ENCODE data around the gene CHID1. TPM values are rescaled to one million over a fixed set of nuclear protein-coding genes. Genes with fewer than 3 reads are reported as not detected.
A peak's percentile ranks its signal among the peaks of the same experiment; 100 is the strongest.

The CHID1 gene
- total RNA-seq, 6 donors from 2014 or later, result 34.6 to 144 (median 59.1) TPM

DNA sequence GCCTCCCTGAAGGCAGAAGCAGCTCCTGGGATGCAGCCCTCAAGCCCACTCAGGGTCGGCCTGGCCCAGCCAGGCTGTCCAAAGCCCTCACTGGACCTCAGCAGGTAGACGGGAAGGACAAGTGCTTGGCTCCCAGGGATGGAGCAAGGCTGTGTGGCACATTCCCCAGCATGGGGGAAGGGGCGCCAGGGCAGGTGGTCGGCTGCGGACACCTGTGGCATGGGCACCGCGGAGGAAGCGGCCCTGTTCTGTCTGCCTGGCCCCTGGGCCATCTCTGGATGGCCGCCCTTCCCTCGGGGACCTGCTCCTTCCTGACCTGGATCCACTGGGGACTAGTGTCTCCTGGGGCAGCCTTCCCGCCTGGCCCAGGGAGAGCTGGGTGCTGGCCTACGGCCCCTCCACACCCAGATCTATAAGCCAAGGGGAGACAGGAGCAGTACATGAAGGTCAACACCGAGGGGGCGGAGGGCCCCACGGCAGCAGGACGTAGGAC is 26.0 kb downstream of the CHID1 start:
- peak in 1 of 2 donors; percentile 77 for DNase-seq
- ATAC-seq (ENCODE audit: low FRiP score in 2 of 2), result no peak
- H3K27me3 ChIP-seq, result no peaks in the 10 kb centered on the region
- TF ChIP-seq, protein P1, sequence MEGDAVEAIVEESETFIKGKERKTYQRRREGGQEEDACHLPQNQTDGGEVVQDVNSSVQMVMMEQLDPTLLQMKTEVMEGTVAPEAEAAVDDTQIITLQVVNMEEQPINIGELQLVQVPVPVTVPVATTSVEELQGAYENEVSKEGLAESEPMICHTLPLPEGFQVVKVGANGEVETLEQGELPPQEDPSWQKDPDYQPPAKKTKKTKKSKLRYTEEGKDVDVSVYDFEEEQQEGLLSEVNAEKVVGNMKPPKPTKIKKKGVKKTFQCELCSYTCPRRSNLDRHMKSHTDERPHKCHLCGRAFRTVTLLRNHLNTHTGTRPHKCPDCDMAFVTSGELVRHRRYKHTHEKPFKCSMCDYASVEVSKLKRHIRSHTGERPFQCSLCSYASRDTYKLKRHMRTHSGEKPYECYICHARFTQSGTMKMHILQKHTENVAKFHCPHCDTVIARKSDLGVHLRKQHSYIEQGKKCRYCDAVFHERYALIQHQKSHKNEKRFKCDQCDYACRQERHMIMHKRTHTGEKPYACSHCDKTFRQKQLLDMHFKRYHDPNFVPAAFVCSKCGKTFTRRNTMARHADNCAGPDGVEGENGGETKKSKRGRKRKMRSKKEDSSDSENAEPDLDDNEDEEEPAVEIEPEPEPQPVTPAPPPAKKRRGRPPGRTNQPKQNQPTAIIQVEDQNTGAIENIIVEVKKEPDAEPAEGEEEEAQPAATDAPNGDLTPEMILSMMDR (IDR thresholded peaks at IDR 0.05), result no peak
- no peak for TF ChIP-seq POLR2AphosphoS5 (IDR thresholded peaks at IDR 0.05)
- TF ChIP-seq POLR2A (IDR thresholded peaks at IDR 0.05), result no peak
- H3K9me3 ChIP-seq, result no peaks in the 10 kb centered on the region
- no peaks in the 10 kb centered on the region for H3K4me1 ChIP-seq
- no peak overlapping the region for H3K4me3 ChIP-seq
- H3K27ac ChIP-seq, result no peak overlapping the region
- H3K36me3 ChIP-seq, result peaks cover 0 to 56% (median 25%) of the 10 kb centered on the region in 4 donors
- WGBS, 2 donors, result 88 to 89% methylated on average over 11 to 16 of the region's 16 CpGs

DNA sequence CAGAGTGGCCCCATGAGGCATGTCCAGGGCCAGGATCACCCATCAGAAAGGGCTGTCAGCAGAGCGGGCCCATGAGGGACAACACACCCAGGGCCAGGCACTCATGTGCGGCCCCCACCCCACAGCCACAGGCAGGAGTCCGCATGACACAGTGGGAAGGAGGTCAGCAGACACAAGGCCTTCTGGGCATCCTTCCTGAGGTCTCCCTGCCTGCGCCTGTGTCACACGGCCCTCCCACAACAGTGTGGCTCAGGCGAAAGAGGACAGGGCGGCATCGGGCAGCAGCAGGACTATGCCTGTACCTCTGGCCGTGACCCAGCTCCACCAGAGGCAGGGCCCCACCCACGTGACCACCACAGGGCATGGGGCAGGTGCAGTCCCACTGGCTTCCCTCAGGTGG is 27.1 kb downstream of the CHID1 start:
- Histone ChIP-seq H3K36me3 (peaks cover 0 to 58% (median 28%) of the 10 kb centered on the region in 4 donors), H3K4me1 (no peaks in the 10 kb centered on the region), H3K27ac (no peak overlapping the region), H3K9me3 (no peaks in the 10 kb centered on the region), H3K4me3 (no peak overlapping the region), H3K27me3 (no peaks in the 10 kb centered on the region)
- no peak for ATAC-seq (ENCODE audit: low FRiP score in 2 of 2)
- peak in 1 of 2 donors; percentile 62 for DNase-seq
- WGBS, 2 donors, result 96% methylated on average over 9 of the region's 10 CpGs; no CpG with 5 or more reads in 1 of the 2 donors
- TF ChIP-seq POLR2AphosphoS5 (IDR thresholded peaks at IDR 0.05) (no peak), POLR2A (IDR thresholded peaks at IDR 0.05) (no peak), EP300 (IDR thresholded peaks at IDR 0.05) (no peak)
- TF ChIP-seq, protein P1 (IDR thresholded peaks at IDR 0.05), result no peak

DNA sequence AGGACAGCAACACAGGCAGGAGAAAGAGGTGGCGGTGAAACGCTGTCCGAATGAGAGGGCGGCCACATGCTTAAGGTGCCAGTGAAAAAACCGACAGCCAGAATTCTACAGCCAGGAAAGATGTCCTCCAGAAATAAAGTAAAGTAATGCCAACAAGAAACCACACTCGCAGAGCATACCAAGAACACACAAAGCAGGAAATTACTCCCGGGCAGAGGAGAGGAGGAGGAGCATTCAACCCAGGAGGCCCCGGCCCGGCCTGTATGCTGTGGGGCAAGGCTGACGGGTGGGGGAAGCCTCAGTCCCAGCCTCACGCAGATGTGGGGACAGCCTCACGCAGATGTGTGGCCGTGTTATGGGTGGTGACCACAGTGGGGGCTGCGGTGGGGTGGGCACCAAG is 28.0 kb downstream of the CHID1 start:
- Histone ChIP-seq H3K4me1 (no peaks in the 10 kb centered on the region), H3K27me3 (no peaks in the 10 kb centered on the region), H3K9me3 (no peaks in the 10 kb centered on the region), H3K4me3 (no peak overlapping the region), H3K27ac (no peak overlapping the region), H3K36me3 (peaks cover 0 to 50% (median 25%) of the 10 kb centered on the region in 4 donors)
- WGBS, 2 donors, result 79 to 81% methylated on average over 14 of the region's 14 CpGs
- TF ChIP-seq POLR2AphosphoS5 (IDR thresholded peaks at IDR 0.05) (no peak), POLR2A (IDR thresholded peaks at IDR 0.05) (no peak), EP300 (IDR thresholded peaks at IDR 0.05) (no peak)
- TF ChIP-seq, protein P1 (IDR thresholded peaks at IDR 0.05), result no peak
- DNase-seq (no peak), ATAC-seq (ENCODE audit: low FRiP score in 2 of 2) (no peak)

DNA sequence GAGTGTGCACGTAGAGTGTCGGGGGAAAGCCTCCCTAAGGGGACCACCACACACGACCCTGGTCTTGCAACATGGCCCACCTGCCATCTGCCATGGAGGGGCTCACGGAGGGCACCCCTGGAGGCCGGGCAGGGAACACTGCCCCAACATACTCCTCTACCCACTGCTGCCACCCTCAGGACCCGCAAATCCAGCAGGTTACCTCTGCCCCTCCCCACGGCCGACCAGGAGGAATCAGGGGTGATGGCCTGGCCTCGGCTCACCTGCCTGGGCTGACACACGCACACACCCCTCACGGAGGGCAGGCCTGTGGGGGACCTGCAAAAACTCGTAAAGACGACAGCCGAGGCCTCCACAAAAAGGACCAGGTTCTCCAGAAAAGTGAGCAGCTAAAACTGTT is 30.2 kb downstream of the CHID1 start:
- Histone ChIP-seq H3K36me3 (peaks cover 0 to 34% (median 17%) of the 10 kb centered on the region in 4 donors), H3K27ac (no peak overlapping the region), H3K9me3 (no peaks in the 10 kb centered on the region), H3K4me3 (no peak overlapping the region), H3K27me3 (no peaks in the 10 kb centered on the region), H3K4me1 (no peaks in the 10 kb centered on the region)
- TF ChIP-seq, protein P1 (IDR thresholded peaks at IDR 0.05), result no peak
- TF ChIP-seq POLR2A (IDR thresholded peaks at IDR 0.05) (no peak), EP300 (IDR thresholded peaks at IDR 0.05) (no peak), POLR2AphosphoS5 (IDR thresholded peaks at IDR 0.05) (no peak)
- no peak for ATAC-seq (ENCODE audit: low FRiP score in 2 of 2)
- DNase-seq, result peak in 1 of 2 donors; percentile 52
- WGBS, 2 donors, result 87 to 93% methylated on average over 10 to 14 of the region's 14 CpGs

DNA sequence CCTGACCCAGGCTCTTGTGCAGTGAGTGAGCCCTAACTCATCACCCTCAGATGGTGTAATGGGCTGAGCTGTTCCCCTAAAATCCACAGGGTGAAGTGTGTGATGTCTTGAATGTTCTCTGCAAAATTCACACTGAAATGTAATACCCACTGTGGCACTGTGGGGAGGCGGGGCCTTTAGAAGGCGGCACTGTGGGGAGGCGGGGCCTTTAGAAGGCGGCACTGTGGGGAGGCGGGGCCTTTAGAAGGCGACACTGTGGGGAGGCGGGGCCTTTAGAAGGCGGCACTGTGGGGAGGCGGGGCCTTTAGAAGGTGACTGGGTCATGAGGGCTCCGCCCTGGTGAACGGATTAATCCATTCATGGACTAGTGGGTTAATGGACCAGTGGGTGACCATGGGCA is 33.0 kb downstream of the CHID1 start:
- TF ChIP-seq, protein P1 (IDR thresholded peaks at IDR 0.05), result no peak
- no peak for TF ChIP-seq POLR2A (IDR thresholded peaks at IDR 0.05)
- TF ChIP-seq EP300 (IDR thresholded peaks at IDR 0.05), result no peak
- TF ChIP-seq POLR2AphosphoS5 (IDR thresholded peaks at IDR 0.05), result no peak
- H3K36me3 ChIP-seq, result peaks cover 0 to 21% (median 10%) of the 10 kb centered on the region in 4 donors
- no peaks in the 10 kb centered on the region for H3K4me1 ChIP-seq
- DNase-seq (no peak), ATAC-seq (ENCODE audit: low FRiP score in 2 of 2) (no peak)
- no peaks in the 10 kb centered on the region for H3K27me3 ChIP-seq
- H3K9me3 ChIP-seq, result no peaks in the 10 kb centered on the region
- H3K27ac ChIP-seq, result no peak overlapping the region
- no peak overlapping the region for H3K4me3 ChIP-seq
- 92 to 93% methylated on average over 11 of the region's 11 CpGs for WGBS, 2 donors

Measured in upper lobe of left lung (tissue), 6 donors.